Testis (tissue), 5 donors: ENCODE results near the gene WBP2. TPM values are rescaled to one million over a fixed set of nuclear protein-coding genes. Genes with fewer than 3 reads are reported as not detected.

Source experiments
- DNase-seq: peaks from one replicate; pipeline ENCODE4 v3.0.0-alpha.2; 2019
- H3K27ac ChIP-seq, 2 donors: fragments of 200-600 bp; sonication (generic); one replicate each; pipeline ENCODE4 v1.5.1; 2019
- H3K27me3 ChIP-seq: fragments of 200-600 bp; sonication (generic); one replicate; pipeline ENCODE4 v1.5.1; 2019
- H3K36me3 ChIP-seq: fragments of 200-600 bp; sonication (generic); one replicate; pipeline ENCODE4 v1.5.1; 2017; ENCODE audit warnings: low read depth; ENCODE audit errors: missing control alignments
- H3K4me1 ChIP-seq: fragments of 200-600 bp; sonication (generic); one replicate; pipeline ENCODE4 v1.5.1; 2019
- H3K4me3 ChIP-seq, 2 donors: fragments of 200-600 bp; sonication (generic); one replicate each; pipeline ENCODE4 v1.5.1; 2017 to 2019
- H3K9me3 ChIP-seq: fragments of 200-600 bp; sonication (generic); one replicate; pipeline ENCODE4 v1.5.1; 2017
- CTCF ChIP-seq, 3 experiments: fragments of 450-650 bp in 2 of 3; fragments of 200-600 bp in 1 of 3; sonication (generic) in 1 of 3; IDR thresholded peaks; one replicate each; pipeline ENCODE4 v1.5.1; 2016 to 2019; ENCODE audit warnings: antibody characterized with exemption in 3 of 3, mild to moderate bottlenecking in 2 of 3, moderate library complexity in 1 of 3
- POLR2A ChIP-seq: fragments of 450-650 bp; IDR thresholded peaks from one replicate; pipeline ENCODE4 v1.6.1; 2017; ENCODE audit warnings: antibody characterized with exemption, mild to moderate bottlenecking, moderate library complexity
- WGBS, 2 donors: methylation state at CpG; one replicate each; pipeline ENCODE4 v1.1.5; 2018; 5-methylcytosine and 5-hydroxymethylcytosine counted together
- intact Hi-C: fragments of 100-400 bp; cut with DNase I; formaldehyde crosslinking; loops from one replicate; pipeline ENCODE4 v1.15.1; 2023; ENCODE audit warnings: low total_unique reads
- long read RNA-seq, 2 donors: transcript quantifications; one replicate each; lab custom pipeline, GENCODE V29; 2026
- polyA plus RNA-seq: library from polyadenylated mRNA; stranded (reverse); fragments of 350-450 nt; fragmentation: Illumina TruSeq; extraction: RNeasy Lipid Tissue Mini Kit (QIAGEN cat#74804); gene quantifications from one replicate; pipeline ENCODE4 v1.2.3, GENCODE V29; 2014; ENCODE audit warnings: low read depth, low replicate concordance; ENCODE audit not compliant: insufficient read depth
- total RNA-seq, 2 donors: library from RNA; depleted of rRNA; stranded (reverse); fragments of >200 nt; gene quantifications; one replicate each; pipeline ENCODE4 v1.2.3, GENCODE V29; 2016

Gene WBP2
- total RNA-seq (100 to 1,000 TPM in 1 of 2 donors, 10 to 100 TPM in 1; 96.1 to 127 TPM), polyA plus RNA-seq (217 TPM)
- long read RNA-seq, donor 1, transcript WBP2-201 (8 exons, 1,944 nt): major isoform, 59 of 121 reads
- long read RNA-seq, donor 1, partial matches to known transcripts: 57 of 121 reads
- long read RNA-seq, donor 1, other reads (novel, unspliced or antisense): 0 of 121 reads
- long read RNA-seq, donor 2, transcript WBP2-209 (4 exons, 747 nt): minor isoform, 8 of 81 reads
- long read RNA-seq, donor 2, transcript WBP2-201 (8 exons, 1,944 nt): major isoform, 26 of 81 reads
- long read RNA-seq, donor 2, partial matches to known transcripts: 44 of 81 reads
- long read RNA-seq, donor 2, other reads (novel, unspliced or antisense): 0 of 81 reads

DNA sequence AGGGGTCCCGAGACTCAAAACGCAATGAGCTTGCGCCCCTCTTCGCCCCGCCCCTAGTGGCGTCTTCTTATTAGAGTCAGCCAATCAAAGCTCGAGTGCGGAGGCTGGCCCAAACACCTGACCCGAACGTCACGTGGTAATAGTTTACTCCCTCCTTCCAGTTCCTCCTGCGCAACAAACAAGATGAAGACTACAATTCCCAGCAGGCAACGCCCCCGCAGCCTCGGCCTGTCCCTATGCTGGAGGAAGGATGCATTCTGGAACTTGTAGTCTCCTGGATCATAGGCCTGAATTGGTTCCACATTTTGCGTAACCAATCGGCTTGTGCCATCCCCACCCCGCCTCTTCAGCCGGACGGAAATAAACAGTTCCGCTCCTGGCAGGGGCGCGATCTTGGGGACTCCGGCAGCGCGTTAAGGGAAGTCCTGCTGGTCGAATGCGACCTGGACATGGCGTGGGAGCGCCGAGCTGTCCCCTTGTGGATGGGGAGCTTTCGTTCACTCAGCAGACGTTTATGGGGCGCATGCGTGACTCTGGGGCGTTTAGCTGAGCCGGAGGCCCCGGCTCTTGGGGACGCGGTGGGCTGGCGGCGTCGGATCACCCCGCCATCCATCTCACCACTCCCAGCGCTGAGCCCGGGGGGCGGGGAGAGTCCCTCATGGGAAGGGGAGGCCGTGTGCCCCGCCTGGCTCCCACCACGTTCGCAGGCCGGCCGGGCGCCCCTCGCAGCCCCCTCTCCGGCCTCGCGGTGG lies at the start of gene WBP2:
Gene WBP2, minus strand, starts transcription at position 26 of the 752 bp plus-strand sequence. CDS start 38 bp downstream, outside the sequence.
- WGBS, 2 donors: 0 to 1% methylated on average over 24 to 35 of the region's 58 CpGs
- peaks cover 21% of the 10 kb centered on the region for H3K4me1 ChIP-seq
- peak; percentile 48 to 66 (median 61) for TF ChIP-seq CTCF (IDR thresholded peaks at IDR 0.05)
- peak; percentile 99 for TF ChIP-seq POLR2A

DNA sequence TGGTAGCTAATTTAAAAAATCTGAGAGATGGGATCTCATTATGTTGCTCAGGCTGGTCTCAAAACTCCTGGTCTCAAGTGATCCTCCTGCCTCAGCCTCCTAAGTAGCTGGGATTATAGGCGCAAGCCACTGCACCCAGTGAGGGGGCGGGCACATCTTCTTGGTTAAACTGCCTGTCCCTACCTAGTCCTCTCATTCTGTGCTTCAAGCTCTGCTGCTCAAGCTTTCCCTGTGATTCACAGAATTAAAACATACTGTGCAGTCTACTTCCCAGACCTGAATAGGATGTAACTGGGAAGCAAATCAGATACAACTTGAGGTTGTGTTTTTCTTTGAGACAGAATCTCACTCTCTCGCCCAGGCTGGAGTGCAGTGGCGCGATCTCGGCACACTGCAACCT lies 47.3 kb upstream of the WBP2 start:
- Histone ChIP-seq H3K4me3 (no peak overlapping the region), H3K27me3 (no peaks in the 10 kb centered on the region), H3K9me3 (no peaks in the 10 kb centered on the region), H3K36me3 (no peaks in the 10 kb centered on the region), H3K27ac (no peak overlapping the region), H3K4me1 (no peaks in the 10 kb centered on the region)
- intact Hi-C loops: no loop called here
- DNase-seq: no peak
- 92 to 95% methylated on average over 4 to 6 of the region's 6 CpGs for WGBS, 2 donors
- TF ChIP-seq CTCF (IDR thresholded peaks at IDR 0.05) (no peak), POLR2A (no peak)

More for the DNA sequence above, at the start of gene WBP2:
- Histone ChIP-seq H3K4me3 (peak within 1 kb of the TSS; percentile 75 to 87), H3K9me3 (no peaks in the 10 kb centered on the region), H3K27me3 (no peaks in the 10 kb centered on the region), H3K36me3 (no peaks in the 10 kb centered on the region), H3K27ac (peak within 1 kb of the TSS; percentile 96 to 97)
- DNase-seq: peak; percentile 100
- intact Hi-C loops: no loop called here

DNA sequence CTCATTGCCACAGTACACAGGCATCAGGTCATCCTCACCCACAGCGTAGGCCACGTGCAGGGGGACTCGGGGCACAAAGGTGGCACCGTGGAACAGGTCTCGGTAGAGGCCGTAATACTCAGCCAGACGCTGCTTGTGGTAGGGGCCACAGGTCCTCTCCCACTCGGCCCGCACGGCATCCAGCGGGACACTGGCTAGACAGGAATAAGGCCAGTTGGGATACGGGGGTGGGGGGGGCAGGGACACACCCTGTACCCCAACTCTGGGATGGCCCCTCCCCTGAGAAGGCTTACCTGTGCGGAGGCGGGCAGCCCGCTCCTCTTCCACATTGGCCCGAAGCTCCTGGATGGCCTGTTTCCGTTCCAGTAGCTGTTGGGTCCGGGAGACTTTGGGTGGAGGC lies 46.6 kb upstream of the WBP2 start:
- no peak overlapping the region for H3K27ac ChIP-seq
- H3K9me3 ChIP-seq: no peaks in the 10 kb centered on the region
- H3K36me3 ChIP-seq: no peaks in the 10 kb centered on the region
- no peak overlapping the region for H3K4me3 ChIP-seq
- 87 to 92% methylated on average over 14 to 18 of the region's 18 CpGs for WGBS, 2 donors
- H3K27me3 ChIP-seq: no peaks in the 10 kb centered on the region
- TF ChIP-seq CTCF (IDR thresholded peaks at IDR 0.05): no peak
- TF ChIP-seq POLR2A: no peak
- intact Hi-C loops: no loop called here
- peaks cover 3% of the 10 kb centered on the region for H3K4me1 ChIP-seq
- DNase-seq: no peak

DNA sequence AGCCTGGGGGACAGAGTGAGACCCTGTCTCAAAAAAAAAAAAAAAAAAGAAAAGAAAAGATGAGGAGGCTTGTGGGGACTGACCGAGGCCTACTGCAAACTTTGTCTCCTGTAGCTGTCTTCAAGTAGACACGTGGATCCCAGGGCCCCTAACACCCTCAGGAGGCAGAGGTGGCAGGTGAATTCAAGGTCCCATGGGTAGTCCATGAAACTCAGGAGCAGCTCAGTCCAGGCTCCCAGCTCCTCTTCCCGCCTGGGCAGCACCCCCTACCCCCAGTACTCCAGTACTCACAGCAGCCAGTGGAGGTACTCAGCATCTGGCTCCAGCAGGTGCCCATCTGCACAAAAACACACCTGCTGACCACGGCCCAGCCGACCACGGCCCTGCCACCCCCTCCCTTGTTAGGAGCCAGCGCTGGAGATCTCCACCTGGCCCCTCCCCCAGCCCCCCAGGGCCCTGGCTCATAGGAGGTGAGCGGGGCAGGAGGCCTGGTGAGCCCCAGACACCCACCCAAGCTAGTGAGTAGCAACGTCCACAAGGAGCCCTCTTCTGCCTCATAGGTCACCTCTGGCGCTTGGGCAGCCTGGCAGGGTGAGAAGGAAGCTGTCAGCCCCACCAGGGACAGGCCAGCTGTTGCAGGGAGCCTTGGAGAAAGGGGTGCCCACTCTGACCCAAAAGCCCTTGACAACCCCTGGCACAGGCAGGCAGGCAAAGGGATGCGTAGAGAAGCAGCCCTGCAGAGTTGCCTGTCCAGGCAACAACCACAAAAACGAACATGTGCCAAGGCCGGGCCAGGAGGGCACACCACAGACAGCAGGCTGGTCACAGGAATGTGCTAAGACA lies 45.8 kb upstream of the WBP2 start:
- intact Hi-C loops: no loop called here
- TF ChIP-seq POLR2A: no peak
- TF ChIP-seq CTCF (IDR thresholded peaks at IDR 0.05): no peak
- no peaks in the 10 kb centered on the region for H3K36me3 ChIP-seq

More for the DNA sequence above, 45.8 kb upstream of the WBP2 start:
- WGBS, 2 donors: 88 to 90% methylated on average over 12 to 13 of the region's 13 CpGs
- no peaks in the 10 kb centered on the region for H3K9me3 ChIP-seq
- peaks cover 4% of the 10 kb centered on the region for H3K4me1 ChIP-seq
- H3K27ac ChIP-seq: no peak overlapping the region
- DNase-seq: no peak
- no peak overlapping the region for H3K4me3 ChIP-seq
- no peaks in the 10 kb centered on the region for H3K27me3 ChIP-seq
